Measurements from ENCODE around the gene EFHC2. TPM values are rescaled to one million over a fixed set of nuclear protein-coding genes. Genes with fewer than 3 reads are reported as not detected.

EFHC2 gene
- total RNA-seq, 1 experiment from 2014 or later, result not detected

DNA sequence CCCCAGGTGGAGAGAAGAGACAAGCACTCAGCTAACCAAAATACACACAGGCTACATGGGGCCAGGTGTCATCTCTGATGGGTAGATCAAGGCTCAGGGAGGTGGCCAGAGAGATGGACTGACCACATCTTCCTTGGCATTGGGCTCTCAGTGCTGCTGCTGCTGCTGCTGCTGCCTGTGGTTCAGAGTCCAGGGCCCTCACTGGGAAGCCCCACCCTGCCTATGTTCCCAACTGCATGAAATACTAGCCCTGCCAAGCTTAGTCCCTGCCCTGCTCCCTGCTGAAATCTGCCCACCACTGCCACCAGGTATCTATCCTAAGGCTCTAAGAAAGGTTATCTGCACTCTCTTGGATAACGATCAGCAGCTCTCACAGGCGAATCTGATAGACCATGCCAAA lies 118.7 kb downstream of the EFHC2 start:
- Histone ChIP-seq H3K27ac (ENCODE audit: low read depth, low read length) (no peak overlapping the region), H3K9me3 (ENCODE audit: control insufficient read depth in 1 of 2, insufficient read depth in 1 of 2, low read depth in 1 of 2, low read length in 2 of 2) (no peaks in the 10 kb centered on the region), H3K27me3 (ENCODE audit: insufficient read depth, low read length) (no peaks in the 10 kb centered on the region), H4K20me1 (ENCODE audit: insufficient read depth) (no peaks in the 10 kb centered on the region), H3K4me1 (ENCODE audit: control insufficient read depth in 1 of 2, insufficient read depth in 2 of 2, low read length in 2 of 2) (peaks cover 3 to 12% of the 10 kb centered on the region in 2 experiments; a peak in 3 of 4 replicates), H3K4me3 (replicated peaks in 1 of 2; ENCODE audit: low read depth in 1 of 2, low read length in 2 of 2) (no peak overlapping the region), H3K36me3 (ENCODE audit: control insufficient read depth in 1 of 2, insufficient read depth in 2 of 2, low read length in 2 of 2) (no peaks in the 10 kb centered on the region), H3K9ac (ENCODE audit: low read length) (no peak overlapping the region), H3K9me2 (ENCODE audit: insufficient read depth) (no peaks in the 10 kb centered on the region), H3K79me2 (ENCODE audit: insufficient read depth, low read length) (no peaks in the 10 kb centered on the region), H2AFZ (ENCODE audit: low read depth, low read length, poor library complexity, severe bottlenecking) (no peak overlapping the region), H3K4me2 (ENCODE audit: low read length) (no peak overlapping the region)
- intact Hi-C loops (cut with micrococcal nuclease), result no loop called here
- TF ChIP-seq, protein P1, sequence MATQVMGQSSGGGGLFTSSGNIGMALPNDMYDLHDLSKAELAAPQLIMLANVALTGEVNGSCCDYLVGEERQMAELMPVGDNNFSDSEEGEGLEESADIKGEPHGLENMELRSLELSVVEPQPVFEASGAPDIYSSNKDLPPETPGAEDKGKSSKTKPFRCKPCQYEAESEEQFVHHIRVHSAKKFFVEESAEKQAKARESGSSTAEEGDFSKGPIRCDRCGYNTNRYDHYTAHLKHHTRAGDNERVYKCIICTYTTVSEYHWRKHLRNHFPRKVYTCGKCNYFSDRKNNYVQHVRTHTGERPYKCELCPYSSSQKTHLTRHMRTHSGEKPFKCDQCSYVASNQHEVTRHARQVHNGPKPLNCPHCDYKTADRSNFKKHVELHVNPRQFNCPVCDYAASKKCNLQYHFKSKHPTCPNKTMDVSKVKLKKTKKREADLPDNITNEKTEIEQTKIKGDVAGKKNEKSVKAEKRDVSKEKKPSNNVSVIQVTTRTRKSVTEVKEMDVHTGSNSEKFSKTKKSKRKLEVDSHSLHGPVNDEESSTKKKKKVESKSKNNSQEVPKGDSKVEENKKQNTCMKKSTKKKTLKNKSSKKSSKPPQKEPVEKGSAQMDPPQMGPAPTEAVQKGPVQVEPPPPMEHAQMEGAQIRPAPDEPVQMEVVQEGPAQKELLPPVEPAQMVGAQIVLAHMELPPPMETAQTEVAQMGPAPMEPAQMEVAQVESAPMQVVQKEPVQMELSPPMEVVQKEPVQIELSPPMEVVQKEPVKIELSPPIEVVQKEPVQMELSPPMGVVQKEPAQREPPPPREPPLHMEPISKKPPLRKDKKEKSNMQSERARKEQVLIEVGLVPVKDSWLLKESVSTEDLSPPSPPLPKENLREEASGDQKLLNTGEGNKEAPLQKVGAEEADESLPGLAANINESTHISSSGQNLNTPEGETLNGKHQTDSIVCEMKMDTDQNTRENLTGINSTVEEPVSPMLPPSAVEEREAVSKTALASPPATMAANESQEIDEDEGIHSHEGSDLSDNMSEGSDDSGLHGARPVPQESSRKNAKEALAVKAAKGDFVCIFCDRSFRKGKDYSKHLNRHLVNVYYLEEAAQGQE (IDR thresholded peaks at IDR 0.05; ENCODE audit: low read depth), result no peak
- TF ChIP-seq, protein P2, sequence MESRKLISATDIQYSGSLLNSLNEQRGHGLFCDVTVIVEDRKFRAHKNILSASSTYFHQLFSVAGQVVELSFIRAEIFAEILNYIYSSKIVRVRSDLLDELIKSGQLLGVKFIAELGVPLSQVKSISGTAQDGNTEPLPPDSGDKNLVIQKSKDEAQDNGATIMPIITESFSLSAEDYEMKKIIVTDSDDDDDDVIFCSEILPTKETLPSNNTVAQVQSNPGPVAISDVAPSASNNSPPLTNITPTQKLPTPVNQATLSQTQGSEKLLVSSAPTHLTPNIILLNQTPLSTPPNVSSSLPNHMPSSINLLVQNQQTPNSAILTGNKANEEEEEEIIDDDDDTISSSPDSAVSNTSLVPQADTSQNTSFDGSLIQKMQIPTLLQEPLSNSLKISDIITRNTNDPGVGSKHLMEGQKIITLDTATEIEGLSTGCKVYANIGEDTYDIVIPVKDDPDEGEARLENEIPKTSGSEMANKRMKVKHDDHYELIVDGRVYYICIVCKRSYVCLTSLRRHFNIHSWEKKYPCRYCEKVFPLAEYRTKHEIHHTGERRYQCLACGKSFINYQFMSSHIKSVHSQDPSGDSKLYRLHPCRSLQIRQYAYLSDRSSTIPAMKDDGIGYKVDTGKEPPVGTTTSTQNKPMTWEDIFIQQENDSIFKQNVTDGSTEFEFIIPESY (IDR thresholded peaks at IDR 0.05; ENCODE audit: extremely low read depth, insufficient replicate concordance, low read length), result no peak
- no peak for TF ChIP-seq JUND (IDR thresholded peaks at IDR 0.05)
- no peak for TF ChIP-seq YY1 (IDR thresholded peaks at IDR 0.05; ENCODE audit: extremely low read depth, insufficient replicate concordance, low read depth, low read length)
- TF ChIP-seq EGR1 (IDR thresholded peaks at IDR 0.05; ENCODE audit: low read depth), result no peak
- no peak for TF ChIP-seq POLR2A (IDR thresholded peaks at IDR 0.05; ENCODE audit: borderline replicate concordance, extremely low read depth, insufficient read depth, insufficient read length)
- no peak for TF ChIP-seq EZH2 (IDR thresholded peaks at IDR 0.05)
- TF ChIP-seq, protein P3, sequence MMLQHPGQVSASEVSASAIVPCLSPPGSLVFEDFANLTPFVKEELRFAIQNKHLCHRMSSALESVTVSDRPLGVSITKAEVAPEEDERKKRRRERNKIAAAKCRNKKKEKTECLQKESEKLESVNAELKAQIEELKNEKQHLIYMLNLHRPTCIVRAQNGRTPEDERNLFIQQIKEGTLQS (IDR thresholded peaks at IDR 0.05), result no peak
- no peak for TF ChIP-seq TCF7L2 (IDR thresholded peaks at IDR 0.05; ENCODE audit: borderline replicate concordance, extremely low read depth, insufficient read depth, insufficient read length)
- no peak for TF ChIP-seq ZFX (IDR thresholded peaks at IDR 0.05)
- no peak for TF ChIP-seq POLR2AphosphoS5 (IDR thresholded peaks at IDR 0.05; ENCODE audit: low read depth, low read length)
- no peak for TF ChIP-seq ELF1 (IDR thresholded peaks at IDR 0.05; ENCODE audit: borderline replicate concordance, low read depth)
- TF ChIP-seq CBX3 (IDR thresholded peaks at IDR 0.05; ENCODE audit: low read depth), result no peak
- TF ChIP-seq ZNF274 (IDR thresholded peaks at IDR 0.05; ENCODE audit: low read depth, low read length), result no peak
- no peak for TF ChIP-seq SP1 (IDR thresholded peaks at IDR 0.05; ENCODE audit: low read depth)
- DNase-seq (ENCODE audit: low read depth, low spot score), result no peak
- CTCF ChIA-PET, result no interaction called here
- POLR2A ChIA-PET, result no interaction called here
- RAD21 ChIA-PET (ENCODE audit: low non-redundant PET in 1 of 2, low total read pairs in 2 of 2, uncharacterized antibody in 2 of 2, unreplicated experiment in 2 of 2), result no interaction called here
- BruUV-seq (replicated peaks), result no TSS peak
- ATAC-seq, result no peak
